Eye (tissue), 1 donor: ENCODE data around the gene GALT.

ENCODE experiments used
- DNase-seq: peaks from one replicate; pipeline ENCODE4 v3.0.0-alpha.2; 2015

The GALT gene

DNA sequence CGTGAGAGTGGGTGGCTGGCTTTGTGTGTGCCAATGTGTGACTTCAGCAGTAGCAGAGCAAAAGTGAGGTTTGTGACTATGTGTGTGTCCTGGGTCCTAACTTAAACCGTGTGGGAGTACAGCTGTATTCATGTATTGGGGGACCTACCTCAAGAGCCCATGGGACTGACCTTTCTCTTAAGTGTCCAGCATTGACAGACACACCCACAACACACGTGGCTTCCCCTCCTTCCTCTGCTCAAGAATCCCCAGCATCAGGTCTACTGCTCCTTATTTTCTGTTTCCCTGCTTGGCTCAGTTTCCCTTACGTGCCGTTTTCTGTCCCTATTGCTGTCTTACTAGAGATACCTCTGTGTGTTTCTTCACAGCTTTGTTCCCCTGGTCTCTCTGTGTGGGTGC, 6.1 kb downstream of the GALT start:
- DNase-seq = no peak

- DNase-seq = peak; percentile 83
Observed at GRCh38 chr9:34653151-34654072, 6.9 kb downstream of the GALT start.

- peak; percentile 82 for DNase-seq
Observed at GRCh38 chr9:34654323-34655051, 8.0 kb downstream of the GALT start.

- no peak for DNase-seq
Observed at GRCh38 chr9:34655394-34655793, 8.9 kb downstream of the GALT start.

DNA sequence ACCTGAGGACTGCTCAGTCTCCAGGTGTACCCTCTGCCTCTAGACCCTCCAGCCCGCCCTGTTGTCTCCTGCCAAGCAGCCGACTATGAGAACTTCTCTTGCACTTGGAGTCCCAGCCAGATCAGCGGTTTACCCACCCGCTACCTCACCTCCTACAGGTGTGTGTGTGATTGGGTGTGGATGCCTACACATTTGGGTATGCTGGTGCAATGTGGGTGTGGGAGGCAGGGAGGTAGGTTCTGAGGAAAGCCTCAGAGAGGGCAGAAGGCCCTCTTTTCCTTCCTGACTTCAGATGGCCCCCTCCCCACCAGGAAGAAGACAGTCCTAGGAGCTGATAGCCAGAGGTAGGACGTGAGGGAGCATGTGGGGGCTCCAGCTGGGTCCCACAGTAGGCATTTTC, 10.5 kb downstream of the GALT start:
- no peak for DNase-seq

- DNase-seq = no peak
Observed at GRCh38 chr9:34658461-34658860, 12.0 kb downstream of the GALT start.

DNA sequence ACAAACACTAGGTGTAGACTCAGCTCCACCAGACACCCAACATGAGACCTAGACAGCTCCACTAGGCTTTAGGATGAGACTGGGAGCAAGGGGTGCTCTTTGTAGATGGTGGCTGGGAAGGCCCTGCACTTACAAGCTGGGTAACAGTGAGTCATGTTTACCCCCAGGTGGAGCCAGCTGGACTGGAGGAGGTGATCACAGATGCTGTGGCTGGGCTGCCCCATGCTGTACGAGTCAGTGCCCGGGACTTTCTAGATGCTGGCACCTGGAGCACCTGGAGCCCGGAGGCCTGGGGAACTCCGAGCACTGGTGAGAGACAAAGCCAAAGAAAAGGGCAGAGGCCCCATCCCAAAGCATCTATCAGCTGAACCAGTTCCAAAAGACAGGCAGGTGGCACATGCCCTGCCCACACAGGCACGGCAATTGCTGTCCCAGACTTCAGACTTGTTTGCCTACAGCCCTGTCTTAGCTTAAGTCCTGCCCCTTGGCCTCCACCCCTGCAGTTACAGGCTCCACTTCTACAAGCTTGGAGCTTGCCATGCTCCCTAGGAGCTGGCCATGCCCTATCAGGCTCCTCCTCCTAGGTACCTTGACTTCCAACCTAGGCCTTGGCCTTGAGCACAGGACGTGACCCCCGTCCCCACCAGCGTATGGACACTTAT, 13.2 kb downstream of the GALT start:
- DNase-seq = no peak

DNA sequence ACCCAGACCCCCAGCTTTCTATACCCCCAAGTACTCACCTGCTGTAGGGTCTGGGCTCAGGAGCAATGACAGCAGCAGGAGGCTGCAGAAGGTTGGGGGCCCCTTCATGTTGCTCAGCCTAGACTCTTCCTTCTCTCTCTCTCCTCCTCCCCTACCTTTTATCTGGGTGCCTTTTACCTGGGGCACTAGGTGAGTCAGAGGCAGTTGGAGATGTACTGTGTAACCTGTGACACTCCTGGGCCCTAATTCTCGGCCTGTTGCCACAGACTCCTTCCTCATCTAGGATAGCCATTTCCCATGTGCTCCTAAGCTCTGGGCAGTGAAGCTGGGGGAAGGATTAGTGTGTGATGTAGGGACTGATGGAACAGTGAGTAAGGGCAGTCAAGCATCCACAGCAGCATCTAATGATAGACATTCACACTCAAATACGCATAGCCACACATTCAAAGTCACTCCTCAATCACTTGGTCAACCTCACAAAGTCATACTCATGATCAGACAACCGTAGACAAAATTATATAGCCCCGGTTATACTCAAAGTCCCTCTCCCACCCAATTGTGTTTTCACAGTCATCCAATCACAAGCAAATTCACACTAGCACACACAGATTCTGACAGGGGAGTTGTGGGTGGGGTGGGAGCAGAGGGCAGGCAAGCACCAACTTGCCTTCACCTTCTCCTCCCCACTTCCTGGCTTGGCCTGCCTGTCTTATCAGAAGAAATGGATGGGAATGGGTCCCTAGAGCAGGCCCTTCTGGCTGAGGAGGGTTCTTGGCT, 16.2 kb downstream of the GALT start, which contains the start of gene CCL27:
TSS of gene CCL27 (minus strand) at position 132 of the 777 bp plus-strand sequence. CDS start at position 108, 24 bp downstream.
- no peak for DNase-seq

GRCh38 chr9:34663303-34663605, 16.8 kb downstream of the GALT start:
- DNase-seq = no peak

GRCh38 chr9:34664281-34665066, 18.0 kb downstream of the GALT start:
- peak; percentile 89 for DNase-seq

GRCh38 chr9:34665067-34665380, 18.5 kb downstream of the GALT start:
- no peak for DNase-seq

DNA sequence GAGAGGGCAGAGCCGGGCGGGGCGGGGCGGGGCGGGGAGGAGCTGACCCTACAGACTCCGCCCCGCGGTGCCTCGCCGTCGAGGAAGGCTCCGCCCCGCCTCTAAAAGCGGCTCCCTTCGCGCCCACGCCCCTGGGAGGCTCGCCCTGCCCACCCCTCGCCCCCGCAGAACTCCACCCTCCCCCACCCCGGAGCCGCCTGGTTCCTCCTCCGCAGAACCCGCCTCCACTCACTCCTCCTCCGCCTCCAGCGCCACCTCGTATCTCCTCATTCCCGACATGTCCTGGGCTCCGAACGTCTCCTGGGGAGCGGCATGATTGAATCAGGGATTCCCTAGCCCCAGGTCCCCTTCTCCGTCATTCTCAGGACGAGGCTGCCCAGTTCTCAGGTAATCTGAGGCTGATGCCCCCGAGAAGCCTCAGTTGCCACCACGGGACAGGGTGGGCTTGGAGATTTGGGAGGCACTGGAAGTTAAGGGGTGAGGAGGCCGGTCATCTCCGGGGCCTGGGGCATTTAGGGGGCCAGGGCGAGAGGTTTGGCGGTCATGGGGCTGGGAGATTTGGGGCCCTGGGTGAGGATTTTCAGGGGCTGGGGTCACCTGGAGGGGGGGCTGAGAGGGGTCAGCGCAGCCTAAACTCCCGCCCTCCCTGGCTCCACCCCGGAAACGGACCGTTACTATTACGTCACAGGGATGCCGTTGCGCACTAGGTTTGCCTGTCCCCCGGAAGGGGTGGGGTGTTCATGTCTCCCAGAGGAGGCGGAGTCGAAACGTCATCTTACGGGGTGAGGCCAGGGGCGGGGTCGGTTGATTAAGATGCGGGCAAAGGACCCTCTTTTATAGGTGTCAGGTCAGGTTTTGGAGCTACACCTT, 19.1 kb downstream of the GALT start:
- DNase-seq = peak; percentile 98

DNA sequence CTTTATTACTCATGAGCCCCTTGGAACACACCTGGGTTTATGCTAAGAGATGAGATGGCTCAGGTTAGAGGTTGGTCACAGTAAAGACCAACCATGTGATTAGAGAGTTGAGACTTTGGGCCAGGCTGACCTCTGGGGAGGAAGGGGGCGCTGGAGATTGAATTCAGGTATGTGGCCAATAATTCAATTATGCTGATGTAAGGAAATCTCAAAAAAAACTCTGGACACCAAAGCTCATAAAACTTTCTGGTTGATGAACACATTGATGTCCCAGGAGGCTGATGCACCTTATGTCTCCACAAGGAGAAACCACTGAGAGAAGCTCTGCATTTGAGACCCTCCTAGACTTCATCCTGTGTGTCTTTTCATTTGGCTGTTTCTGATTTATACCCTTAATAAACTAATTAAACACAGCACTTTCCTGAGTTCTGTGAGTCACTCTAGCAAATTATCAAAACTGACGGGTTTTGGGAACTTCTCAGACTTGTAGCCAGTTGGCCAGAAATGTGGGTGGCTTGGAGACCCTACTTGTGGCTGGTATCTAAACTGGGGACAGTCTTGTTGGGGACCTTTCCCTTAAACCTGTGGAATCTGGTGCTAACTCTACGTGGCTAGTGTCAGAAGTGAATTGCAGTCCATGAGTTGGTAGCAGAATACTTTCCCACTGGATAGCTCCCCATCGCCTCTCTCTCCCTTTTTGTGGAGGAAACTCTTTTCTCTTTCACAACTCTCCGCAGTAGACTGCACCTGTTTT, 23.5 kb downstream of the GALT start:
- no peak for DNase-seq

DNA sequence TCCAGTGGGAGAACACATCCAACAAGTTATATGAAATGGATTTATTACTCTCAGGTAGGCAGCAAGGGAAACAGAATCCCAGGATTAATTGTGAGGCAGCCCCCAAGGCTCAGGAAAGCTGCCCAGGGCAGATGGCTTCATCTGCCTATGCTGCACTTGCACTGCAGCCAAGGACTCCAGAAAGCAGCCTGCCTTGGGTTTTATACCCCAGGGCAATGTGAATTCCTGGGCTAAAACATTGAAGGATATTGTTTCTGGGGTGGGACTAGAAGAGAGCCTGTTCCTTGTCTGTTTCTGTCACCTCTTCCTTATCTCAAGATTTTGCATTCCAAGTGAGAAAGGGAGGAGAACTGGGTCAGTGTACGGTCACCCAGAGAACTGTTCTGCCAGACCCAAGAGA, 24.8 kb downstream of the GALT start:
- DNase-seq = no peak

DNA sequence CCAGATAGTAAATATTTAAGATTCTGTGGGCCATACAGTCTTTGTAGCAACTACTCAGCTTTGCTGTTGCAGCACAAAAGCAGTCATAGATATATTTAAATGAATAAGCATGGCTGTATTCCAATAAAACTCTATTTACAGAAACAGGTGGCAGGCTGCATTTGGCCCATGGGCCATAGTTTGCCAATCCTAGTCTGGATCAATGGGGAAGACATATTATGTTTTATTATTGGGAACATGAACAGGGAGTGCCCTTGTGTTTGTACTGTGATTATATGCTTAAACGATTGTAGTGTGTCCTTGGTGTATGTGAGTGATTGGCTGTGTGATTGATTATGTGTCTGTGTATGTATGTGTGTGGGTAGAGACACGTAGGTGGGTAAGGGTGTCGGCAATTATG, 28.0 kb downstream of the GALT start:
- no peak for DNase-seq

- DNase-seq = peak; percentile 72
Observed at GRCh38 chr9:34675048-34675714, 28.7 kb downstream of the GALT start.

GRCh38 chr9:34675869-34676268, 29.4 kb downstream of the GALT start:
- no peak for DNase-seq

DNA sequence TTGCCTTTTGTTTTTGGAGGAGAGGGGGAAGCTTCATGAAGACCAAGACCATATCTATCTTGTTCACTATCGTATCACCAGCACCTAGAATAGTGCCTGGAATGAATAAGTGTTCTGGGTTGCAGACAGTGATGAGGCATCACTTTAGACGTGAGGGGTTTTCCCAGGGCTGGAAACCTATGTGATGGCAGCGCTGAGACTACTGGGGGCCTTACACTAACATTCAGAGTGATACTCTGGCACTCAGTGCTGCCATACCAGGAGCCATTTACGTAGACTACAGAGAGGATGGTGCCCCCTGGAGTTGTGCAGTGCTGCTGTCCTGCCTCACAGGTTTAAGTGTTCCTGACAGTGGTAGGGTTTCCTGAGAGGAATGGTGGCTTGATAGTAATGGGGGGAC, 37.7 kb downstream of the GALT start:
- DNase-seq = no peak

DNA sequence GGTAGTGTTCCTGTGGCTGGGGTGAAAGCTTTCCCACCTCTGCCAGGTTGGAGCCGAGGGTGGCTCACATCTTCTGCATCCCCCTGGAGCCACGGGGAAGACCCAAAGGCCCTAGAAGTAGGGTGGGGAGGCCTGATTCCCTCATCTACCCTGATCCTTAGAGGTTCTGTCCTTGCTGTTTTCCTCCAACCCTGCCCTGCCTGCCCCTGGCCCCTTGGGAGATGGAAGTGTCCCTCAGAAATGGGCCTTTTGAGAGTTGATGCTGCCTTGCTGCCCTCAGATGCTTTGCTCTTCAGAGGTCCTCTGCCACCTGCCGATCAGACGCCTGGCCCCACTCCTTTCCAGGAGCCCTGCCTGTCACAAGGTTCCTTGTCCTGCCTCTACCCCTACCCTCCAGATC, 38.3 kb downstream of the GALT start:
- no peak for DNase-seq

- DNase-seq = no peak
Observed at GRCh38 chr9:34685591-34685990, 39.1 kb downstream of the GALT start.
